Gastroesophageal sphincter (tissue), 3 donors: ENCODE results near the gene HLA-DQB2.

ENCODE experiments used
- CTCF ChIP-seq, 4 experiments: fragments of 200-600 bp in 2 of 4; fragments of 450-650 bp in 2 of 4; sonication (generic) in 1 of 4; IDR thresholded peaks; one replicate each; pipeline ENCODE4 v1.5.1; 2017 to 2019; ENCODE audit warnings: antibody characterized with exemption in 4 of 4, mild to moderate bottlenecking in 2 of 4, moderate library complexity in 2 of 4
- EP300 ChIP-seq: sonication (generic); formaldehyde crosslinking; IDR thresholded peaks from one replicate; pipeline ENCODE4 v1.6.1; 2017; ENCODE audit warnings: antibody characterized with exemption, mild to moderate bottlenecking
- POLR2AphosphoS5 ChIP-seq: sonication (generic); formaldehyde crosslinking; IDR thresholded peaks from one replicate; pipeline ENCODE4 v1.6.1; 2017; ENCODE audit warnings: antibody characterized with exemption

GRCh38 chr6:32785781-32786533 lies 22.6 kb upstream of the HLA-DQB2 start:
- TF ChIP-seq POLR2AphosphoS5 (no peak), EP300 (no peak), CTCF (IDR thresholded peaks at IDR 0.05) (peak; percentile 9 to 54 (median 42))
